ENCODE data around the gene SLC8A3. TPM values are rescaled to one million over a fixed set of nuclear protein-coding genes. Genes with fewer than 3 reads are reported as not detected.

Gene SLC8A3
- total RNA-seq, 4 donors from 2014 or later, result 0.21 to 0.76 TPM; not detected in 2

GRCh38 chr14:70061108-70061507 is 127.6 kb downstream of the SLC8A3 start:
- Histone ChIP-seq H3K4me3 (no peak overlapping the region), H3K27me3 (no peaks in the 10 kb centered on the region), H3K27ac (no peak overlapping the region), H3K4me1 (no peaks in the 10 kb centered on the region), H3K9me3 (no peaks in the 10 kb centered on the region), H3K36me3 (no peaks in the 10 kb centered on the region)
- WGBS, result 75% methylated on average over 2 of the region's 2 CpGs
- no peak for DNase-seq (ENCODE audit: low spot score in 2 of 2)
- TF ChIP-seq CTCF (IDR thresholded peaks at IDR 0.05), result no peak
- no peak for TF ChIP-seq EP300 (IDR thresholded peaks at IDR 0.05)
- TF ChIP-seq POLR2A (IDR thresholded peaks at IDR 0.05), result no peak
- TF ChIP-seq POLR2AphosphoS5 (IDR thresholded peaks at IDR 0.05), result no peak

- 82% methylated on average over 2 of the region's 2 CpGs for WGBS
- no peaks in the 10 kb centered on the region for H3K36me3 ChIP-seq
- H3K4me3 ChIP-seq, result no peak overlapping the region
- H3K27ac ChIP-seq, result no peak overlapping the region
- no peaks in the 10 kb centered on the region for H3K27me3 ChIP-seq
- no peaks in the 10 kb centered on the region for H3K9me3 ChIP-seq
- no peak for DNase-seq (ENCODE audit: low spot score in 2 of 2)
- no peaks in the 10 kb centered on the region for H3K4me1 ChIP-seq
- no peak for TF ChIP-seq POLR2A (IDR thresholded peaks at IDR 0.05)
- TF ChIP-seq EP300 (IDR thresholded peaks at IDR 0.05), result no peak
- no peak for TF ChIP-seq POLR2AphosphoS5 (IDR thresholded peaks at IDR 0.05)
- TF ChIP-seq CTCF (IDR thresholded peaks at IDR 0.05), result no peak
These were observed 129.2 kb downstream of the SLC8A3 start for GRCh38 chr14:70059545-70059944.

- Histone ChIP-seq H3K27me3 (no peaks in the 10 kb centered on the region), H3K9me3 (no peaks in the 10 kb centered on the region), H3K36me3 (no peaks in the 10 kb centered on the region), H3K4me1 (no peaks in the 10 kb centered on the region), H3K27ac (no peak overlapping the region), H3K4me3 (no peak overlapping the region)
- WGBS, result 65% methylated on average over 5 of the region's 5 CpGs
- DNase-seq (ENCODE audit: low spot score in 2 of 2), result no peak
- TF ChIP-seq POLR2A (IDR thresholded peaks at IDR 0.05) (no peak), POLR2AphosphoS5 (IDR thresholded peaks at IDR 0.05) (no peak), EP300 (IDR thresholded peaks at IDR 0.05) (no peak), CTCF (IDR thresholded peaks at IDR 0.05) (no peak)
These were observed 131.1 kb downstream of the SLC8A3 start for GRCh38 chr14:70057519-70058136.

- Histone ChIP-seq H3K4me1 (no peaks in the 10 kb centered on the region), H3K27ac (no peak overlapping the region), H3K4me3 (no peak overlapping the region), H3K27me3 (no peaks in the 10 kb centered on the region), H3K36me3 (no peaks in the 10 kb centered on the region), H3K9me3 (no peaks in the 10 kb centered on the region)
- 27% methylated on average over 3 of the region's 3 CpGs for WGBS
- DNase-seq (ENCODE audit: low spot score in 2 of 2), result no peak
- TF ChIP-seq POLR2A (IDR thresholded peaks at IDR 0.05) (no peak), POLR2AphosphoS5 (IDR thresholded peaks at IDR 0.05) (no peak), EP300 (IDR thresholded peaks at IDR 0.05) (no peak), CTCF (IDR thresholded peaks at IDR 0.05) (no peak)
These were observed 135.8 kb downstream of the SLC8A3 start for GRCh38 chr14:70052990-70053389.

- H3K4me3 ChIP-seq, result no peak overlapping the region
- H3K9me3 ChIP-seq, result no peaks in the 10 kb centered on the region
- H3K27me3 ChIP-seq, result no peaks in the 10 kb centered on the region
- TF ChIP-seq POLR2A (IDR thresholded peaks at IDR 0.05) (no peak), EP300 (IDR thresholded peaks at IDR 0.05) (no peak), CTCF (IDR thresholded peaks at IDR 0.05) (no peak), POLR2AphosphoS5 (IDR thresholded peaks at IDR 0.05) (no peak)
- H3K4me1 ChIP-seq, result no peaks in the 10 kb centered on the region
- 76% methylated on average over 4 of the region's 4 CpGs for WGBS
- H3K27ac ChIP-seq, result no peak overlapping the region
- H3K36me3 ChIP-seq, result no peaks in the 10 kb centered on the region
- no peak for DNase-seq (ENCODE audit: low spot score in 2 of 2)
These were observed 138.6 kb downstream of the SLC8A3 start for GRCh38 chr14:70050136-70050535.
